ENCODE results near the gene SLC6A12.

Gene SLC6A12

DNA sequence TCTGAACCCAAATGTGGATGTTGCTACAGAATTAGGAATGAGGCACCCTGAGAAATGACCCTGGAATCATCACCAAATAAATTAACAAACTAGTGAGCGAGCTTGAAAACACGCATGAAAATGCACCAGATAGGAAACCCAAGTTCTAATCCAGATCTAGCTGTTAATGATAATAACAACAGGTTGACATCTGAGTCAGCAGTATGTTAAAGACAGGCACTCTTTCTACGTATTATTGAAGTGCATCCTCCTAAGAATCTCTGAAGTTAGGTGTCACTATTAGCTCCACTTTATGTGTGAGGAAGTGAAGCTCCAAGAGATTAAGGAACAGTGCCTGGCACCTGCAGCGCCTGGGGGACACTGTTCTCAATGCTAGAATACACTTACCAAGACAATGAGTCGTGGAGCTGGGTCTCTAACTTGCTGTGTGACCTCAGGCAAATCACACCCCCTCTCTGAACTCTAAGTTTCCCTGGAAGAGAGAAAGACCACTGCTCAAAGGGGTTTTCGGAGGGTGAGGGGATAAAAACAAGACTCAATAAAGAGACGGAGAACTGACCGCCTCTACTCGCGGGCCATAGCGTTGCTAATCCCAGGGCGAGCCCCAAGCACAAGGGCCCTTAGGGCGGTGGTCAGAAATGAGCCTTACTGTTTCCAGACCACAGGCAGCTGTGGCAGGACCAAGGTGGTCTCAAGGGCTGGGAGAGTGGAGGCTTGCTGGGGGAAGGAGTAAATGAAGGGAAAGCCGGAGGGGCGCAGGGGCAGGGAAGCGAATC, 2.1 kb downstream of the SLC6A12 start:
- no peak for DNase-seq (ENCODE audit: low read depth)
- TF ChIP-seq, protein P1, sequence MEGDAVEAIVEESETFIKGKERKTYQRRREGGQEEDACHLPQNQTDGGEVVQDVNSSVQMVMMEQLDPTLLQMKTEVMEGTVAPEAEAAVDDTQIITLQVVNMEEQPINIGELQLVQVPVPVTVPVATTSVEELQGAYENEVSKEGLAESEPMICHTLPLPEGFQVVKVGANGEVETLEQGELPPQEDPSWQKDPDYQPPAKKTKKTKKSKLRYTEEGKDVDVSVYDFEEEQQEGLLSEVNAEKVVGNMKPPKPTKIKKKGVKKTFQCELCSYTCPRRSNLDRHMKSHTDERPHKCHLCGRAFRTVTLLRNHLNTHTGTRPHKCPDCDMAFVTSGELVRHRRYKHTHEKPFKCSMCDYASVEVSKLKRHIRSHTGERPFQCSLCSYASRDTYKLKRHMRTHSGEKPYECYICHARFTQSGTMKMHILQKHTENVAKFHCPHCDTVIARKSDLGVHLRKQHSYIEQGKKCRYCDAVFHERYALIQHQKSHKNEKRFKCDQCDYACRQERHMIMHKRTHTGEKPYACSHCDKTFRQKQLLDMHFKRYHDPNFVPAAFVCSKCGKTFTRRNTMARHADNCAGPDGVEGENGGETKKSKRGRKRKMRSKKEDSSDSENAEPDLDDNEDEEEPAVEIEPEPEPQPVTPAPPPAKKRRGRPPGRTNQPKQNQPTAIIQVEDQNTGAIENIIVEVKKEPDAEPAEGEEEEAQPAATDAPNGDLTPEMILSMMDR (IDR thresholded peaks at IDR 0.05; ENCODE audit: low read depth, low read length, missing control alignments): no peak
- H3K4me3 ChIP-seq (ENCODE audit: low read depth, low read length): no peak overlapping the region

DNA sequence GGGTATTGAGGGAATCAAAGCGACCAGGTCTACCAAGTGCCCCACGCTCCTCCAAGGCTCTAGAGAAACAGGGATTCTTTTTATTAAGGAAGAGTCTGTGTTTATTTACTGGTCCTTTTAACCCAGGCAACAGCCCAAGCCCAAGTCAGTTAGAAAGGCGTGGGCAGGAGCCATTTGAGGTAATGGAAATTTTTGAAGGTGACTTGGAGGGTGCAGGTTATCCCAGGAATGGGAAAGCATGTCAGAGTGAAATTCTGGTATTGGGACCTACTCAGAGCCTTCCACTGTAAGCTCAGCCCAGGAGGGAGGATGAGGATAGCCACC, 2.9 kb downstream of the SLC6A12 start:
- H3K4me3 ChIP-seq (ENCODE audit: low read depth, low read length): no peak overlapping the region
- TF ChIP-seq, protein P1 (IDR thresholded peaks at IDR 0.05; ENCODE audit: low read depth, low read length, missing control alignments): no peak
- DNase-seq (ENCODE audit: low read depth): no peak

DNA sequence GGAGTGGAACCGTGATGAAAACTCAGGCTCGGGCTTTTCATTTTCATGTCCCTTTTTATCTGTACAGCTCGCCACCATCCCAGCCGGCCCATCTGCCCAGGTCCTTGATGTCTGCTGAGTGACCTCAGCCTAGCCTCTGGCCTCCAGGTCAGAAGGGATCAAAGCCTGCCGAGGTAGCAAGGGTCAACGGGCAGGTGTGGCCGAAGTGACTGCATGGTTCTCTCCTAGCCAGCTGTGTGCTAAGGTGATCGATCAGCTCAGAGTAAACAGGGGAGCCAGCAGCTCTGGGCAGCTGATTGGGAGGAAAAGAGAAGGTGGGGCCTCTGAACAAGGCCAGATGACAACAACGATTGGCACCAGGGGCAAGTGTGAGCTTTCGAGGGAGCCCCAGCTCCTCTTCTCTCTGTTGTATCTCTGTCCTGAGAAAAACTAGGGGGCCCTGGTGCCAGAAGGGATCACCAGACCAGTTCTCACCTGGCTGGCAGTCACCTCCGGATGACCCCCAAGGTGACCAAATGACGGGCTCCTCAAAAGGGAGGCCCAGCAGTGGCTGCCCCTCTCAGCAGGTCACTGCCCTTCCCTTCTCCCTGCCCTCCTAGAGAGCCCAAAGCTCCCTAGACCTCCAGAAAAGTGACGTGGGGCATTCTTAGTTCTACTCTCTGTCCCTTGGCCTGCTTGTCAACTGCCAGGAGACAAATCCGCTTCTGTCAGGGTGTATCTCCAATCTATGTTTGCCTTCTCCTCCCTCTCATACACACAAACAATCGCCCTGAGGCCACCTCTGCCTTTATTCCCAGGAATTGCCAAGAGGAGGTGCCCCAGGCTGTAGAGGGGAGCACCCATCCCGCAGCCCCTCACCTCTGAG, 3.4 kb downstream of the SLC6A12 start:
- no peak overlapping the region for H3K4me3 ChIP-seq (ENCODE audit: low read depth, low read length)
- TF ChIP-seq, protein P1 (IDR thresholded peaks at IDR 0.05; ENCODE audit: low read depth, low read length, missing control alignments): no peak
- no peak for DNase-seq (ENCODE audit: low read depth)

DNA sequence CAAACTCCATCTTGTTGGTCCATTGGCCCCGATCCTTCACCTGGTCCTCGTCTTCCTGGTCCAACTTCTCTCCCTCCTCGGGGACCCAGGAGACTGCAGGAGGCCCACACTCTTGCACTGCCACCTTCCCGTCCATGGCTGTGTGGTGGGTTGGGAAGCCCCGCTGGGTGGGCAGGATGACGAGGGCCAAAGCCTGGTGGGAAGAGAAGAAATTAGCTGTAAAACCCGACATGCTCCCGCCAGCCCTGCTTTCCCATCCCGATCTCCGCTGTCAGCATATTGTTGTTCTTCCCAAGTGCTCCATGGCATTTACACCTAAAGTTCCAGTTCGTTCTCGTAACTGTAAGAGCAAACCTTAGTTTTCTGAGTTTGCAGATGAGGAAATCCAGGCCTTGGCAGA, 4.1 kb downstream of the SLC6A12 start:
- no peak for DNase-seq (ENCODE audit: low read depth)
- H3K4me3 ChIP-seq (ENCODE audit: low read depth, low read length): no peak overlapping the region
- TF ChIP-seq, protein P1 (IDR thresholded peaks at IDR 0.05; ENCODE audit: low read depth, low read length, missing control alignments): no peak

DNA sequence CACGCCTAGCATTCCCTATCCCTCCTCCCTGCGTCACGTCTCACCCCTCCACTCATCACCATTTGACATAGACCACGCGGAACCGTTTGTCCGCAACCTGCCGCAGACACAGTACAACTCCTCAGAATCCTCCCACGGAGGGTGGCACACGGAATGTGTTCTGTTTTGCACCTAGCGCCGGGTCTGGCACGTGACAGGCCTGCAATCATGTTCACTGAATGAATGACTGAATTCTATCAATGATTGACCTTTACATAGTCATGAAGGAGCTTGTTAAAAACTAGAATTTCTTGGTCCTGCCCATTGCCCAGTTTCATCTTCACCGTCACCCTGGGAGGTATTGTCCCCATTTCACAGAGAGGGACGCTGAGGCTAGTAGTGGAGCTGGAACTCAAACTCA, 4.7 kb downstream of the SLC6A12 start:
- DNase-seq (ENCODE audit: low read depth): no peak
- no peak overlapping the region for H3K4me3 ChIP-seq (ENCODE audit: low read depth, low read length)

DNA sequence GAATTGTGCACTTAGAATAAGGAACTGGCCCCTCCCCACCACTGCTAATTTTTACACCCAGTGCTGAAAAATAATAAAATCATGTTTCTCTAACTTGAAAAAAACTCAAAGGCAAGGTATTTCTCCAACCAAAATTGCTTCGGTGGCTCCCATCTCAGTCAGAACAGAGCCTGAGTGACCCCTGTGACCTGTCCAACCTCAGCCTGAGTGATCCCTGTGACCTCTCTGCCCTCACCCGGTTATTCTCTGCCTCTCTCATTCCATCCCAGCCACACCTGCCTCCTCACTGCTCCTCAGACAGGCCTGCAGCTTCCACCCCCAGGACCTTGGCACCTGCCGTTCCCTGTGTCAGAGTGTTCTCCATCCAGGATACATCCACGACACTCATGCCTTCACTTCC, 5.1 kb downstream of the SLC6A12 start:
- TF ChIP-seq, protein P1 (IDR thresholded peaks at IDR 0.05; ENCODE audit: low read depth, low read length, missing control alignments): no peak
- no peak overlapping the region for H3K4me3 ChIP-seq (ENCODE audit: low read depth, low read length)
- no peak for DNase-seq (ENCODE audit: low read depth)

More for the DNA sequence above, 4.7 kb downstream of the SLC6A12 start:
- TF ChIP-seq, protein P1 (IDR thresholded peaks at IDR 0.05; ENCODE audit: low read depth, low read length, missing control alignments): no peak

Measured in GM12864 (cell line).